ENCODE data around the gene DBP. TPM values are rescaled to one million over a fixed set of nuclear protein-coding genes. Genes with fewer than 3 reads are reported as not detected.

The DBP gene
- polyA plus RNA-seq, 1 experiment, result 5.3 TPM

GRCh38 chr19:48676487-48676886 lies 39.3 kb upstream of the DBP start:
- DNase-seq (ENCODE audit: low read depth), result no peak
- Histone ChIP-seq H3K36me3 (ENCODE audit: control insufficient read depth, insufficient read depth, low read length) (no peaks in the 10 kb centered on the region), H3K27me3 (ENCODE audit: control insufficient read depth, insufficient read depth, low read length) (no peaks in the 10 kb centered on the region; the same call in 1 of the 2 replicates), H3K4me3 (ENCODE audit: low read depth, low read length) (no peak overlapping the region)
- no peak for TF ChIP-seq CTCF (IDR thresholded peaks at IDR 0.05; ENCODE audit: insufficient read depth, low read depth, low read length)
- ChIA-PET CTCF (interaction anchor here (0.6 to 2.6 kb wide), 9 partner anchors 9 to 294 kb away, joined by 3 to 13 read pairs (median 5); partner anchors contain the start of genes CA11 and FUT2), POLR2A (no interaction called here)

GRCh38 chr19:48674921-48675824 lies 38.0 kb upstream of the DBP start:
- POLR2A ChIA-PET, result no interaction called here
- no peaks in the 10 kb centered on the region for H3K36me3 ChIP-seq (ENCODE audit: control insufficient read depth, insufficient read depth, low read length)
- peak; percentile 12 for DNase-seq (ENCODE audit: low read depth)
- CTCF ChIA-PET, result interaction anchor here (0.7 to 2.8 kb wide), 36 partner anchors 8 to 170 kb away, joined by 3 to 22 read pairs (median 4); partner anchors contain the start of genes CA11, FUT2, HSD17B14 and IZUMO1
- H3K27me3 ChIP-seq (ENCODE audit: control insufficient read depth, insufficient read depth, low read length), result no peaks in the 10 kb centered on the region; the same call in 1 of the 2 replicates
- peak; percentile 92 for TF ChIP-seq CTCF (IDR thresholded peaks at IDR 0.05; ENCODE audit: insufficient read depth, low read depth, low read length)
- H3K4me3 ChIP-seq (ENCODE audit: low read depth, low read length), result no peak overlapping the region

- ChIA-PET CTCF (interaction anchor here (0.8 to 2.8 kb wide), 25 partner anchors 8 to 184 kb away, joined by 3 to 22 read pairs (median 4); partner anchors contain the start of genes CA11 and HSD17B14), POLR2A (no interaction called here)
- TF ChIP-seq CTCF (IDR thresholded peaks at IDR 0.05; ENCODE audit: insufficient read depth, low read depth, low read length), result no peak
- no peak overlapping the region for H3K4me3 ChIP-seq (ENCODE audit: low read depth, low read length)
- no peaks in the 10 kb centered on the region for H3K36me3 ChIP-seq (ENCODE audit: control insufficient read depth, insufficient read depth, low read length)
- no peak for DNase-seq (ENCODE audit: low read depth)
- H3K27me3 ChIP-seq (ENCODE audit: control insufficient read depth, insufficient read depth, low read length), result no peaks in the 10 kb centered on the region; the same call in 1 of the 2 replicates
Observed at GRCh38 chr19:48674216-48674809, 37.1 kb upstream of the DBP start.

GRCh38 chr19:48673436-48674100 lies 36.4 kb upstream of the DBP start:
- Histone ChIP-seq H3K4me3 (ENCODE audit: low read depth, low read length) (no peak overlapping the region), H3K27me3 (ENCODE audit: control insufficient read depth, insufficient read depth, low read length) (no peaks in the 10 kb centered on the region; the same call in 1 of the 2 replicates), H3K36me3 (ENCODE audit: control insufficient read depth, insufficient read depth, low read length) (no peaks in the 10 kb centered on the region)
- DNase-seq (ENCODE audit: low read depth), result no peak
- POLR2A ChIA-PET, result no interaction called here
- no peak for TF ChIP-seq CTCF (IDR thresholded peaks at IDR 0.05; ENCODE audit: insufficient read depth, low read depth, low read length)
- CTCF ChIA-PET, result interaction anchor here (0.9 to 2.8 kb wide), 12 partner anchors 9 to 183 kb away, joined by 3 to 22 read pairs (median 4); no protein-coding TSS in a partner anchor
